PC-3 (cell line): ENCODE measurements around the gene FAT4. TPM values are rescaled to one million over a fixed set of nuclear protein-coding genes. Genes with fewer than 3 reads are reported as not detected.

Experiments
- ATAC-seq: fragments of 200-7000 bp; cut with Tn5 transposase; 2 replicates; pipeline ENCODE4 v1.9.1; 2020; ENCODE audit warnings: mild to moderate bottlenecking, moderate library complexity
- BruUV-seq: library from RNA; stranded (reverse); fragments of 400-500 nt; replicated peaks from 2 replicates; lab custom pipeline; 2021; lab: Mats Ljungman, UMichigan
- CTCF ChIA-PET: fragments of 300-600 bp; sonication (Branson Sonifier 250); formaldehyde crosslinking; loops from one replicate; lab custom pipeline; 2022; ENCODE audit warnings: antibody characterized with exemption; lab: Charles Lee
- POLR2A ChIA-PET: fragments of 300-600 bp; sonication (Branson Sonifier 250); formaldehyde crosslinking; loops from one replicate; lab custom pipeline; 2022; ENCODE audit warnings: antibody characterized with exemption; ENCODE audit not compliant: unreplicated experiment; lab: Charles Lee
- DNase-seq: peaks from one replicate; pipeline ENCODE4 v3.0.0-alpha.2; 2015
- H2AFZ ChIP-seq: fragments of 300-600 bp; sonication (generic); 2 replicates; pipeline ENCODE4 v1.6.0; 2016; ENCODE audit warnings: antibody characterized with exemption, low read length
- H3F3A ChIP-seq: fragments of 300-600 bp; sonication (generic); one replicate; pipeline ENCODE4 v1.6.0; 2017; ENCODE audit warnings: antibody characterized with exemption, low read length, control low read depth, mild to moderate bottlenecking; ENCODE audit not compliant: unreplicated experiment
- H3K27ac ChIP-seq: fragments of 300-600 bp; sonication (generic); 2 replicates; pipeline ENCODE4 v1.5.1; 2016; ENCODE audit warnings: mild to moderate bottlenecking, low read length
- H3K27me3 ChIP-seq: fragments of 300-600 bp; sonication (generic); 2 replicates; pipeline ENCODE4 v1.6.1; 2016; ENCODE audit warnings: low read length, mixed read lengths
- H3K36me3 ChIP-seq: fragments of 300-600 bp; sonication (generic); 2 replicates; pipeline ENCODE4 v1.6.1; 2016; ENCODE audit warnings: low read depth, mixed run types, low read length, mixed read lengths
- H3K4me1 ChIP-seq: fragments of 300-600 bp; sonication (generic); 2 replicates; pipeline ENCODE4 v1.5.1; 2016; ENCODE audit warnings: low read length; ENCODE audit not compliant: insufficient read depth
- H3K4me2 ChIP-seq: fragments of 300-600 bp; sonication (generic); 2 replicates; pipeline ENCODE4 v1.6.0; 2016; ENCODE audit warnings: low read length
- H3K4me3 ChIP-seq: fragments of 300-600 bp; sonication (generic); 2 replicates; pipeline ENCODE4 v1.5.1; 2016; ENCODE audit warnings: mild to moderate bottlenecking, low read length, mixed read lengths
- H3K79me2 ChIP-seq: fragments of 300-600 bp; sonication (generic); 2 replicates; pipeline ENCODE4 v1.6.1; 2017; ENCODE audit warnings: low read length, mixed read lengths
- H3K9ac ChIP-seq: fragments of 300-600 bp; sonication (generic); 2 replicates; pipeline ENCODE4 v1.6.0; 2016; ENCODE audit warnings: mild to moderate bottlenecking, low read length
- H3K9me2 ChIP-seq: fragments of 300-600 bp; sonication (generic); replicated peaks from 2 replicates; pipeline ENCODE4 v1.6.1; 2016; ENCODE audit warnings: mixed run types, low read length, mixed read lengths
- H3K9me3 ChIP-seq: fragments of 300-600 bp; sonication (generic); 2 replicates; pipeline ENCODE4 v1.6.1; 2016; ENCODE audit warnings: low read length, mixed read lengths
- H4K20me1 ChIP-seq: fragments of 300-600 bp; sonication (generic); 2 replicates; pipeline ENCODE4 v1.6.1; 2016; ENCODE audit warnings: low read length, mixed read lengths
- CTCF ChIP-seq: fragments of 300-600 bp; sonication (generic); conservative IDR thresholded peaks from 2 replicates; pipeline ENCODE4 v1.5.1; 2017; ENCODE audit warnings: antibody characterized with exemption, low read depth, mild to moderate bottlenecking, low read length
- EZH2 ChIP-seq: fragments of 300-600 bp; sonication (generic); IDR thresholded peaks from one replicate; pipeline ENCODE4 v1.6.1; 2017; ENCODE audit warnings: antibody characterized with exemption, mild to moderate bottlenecking, low read length; ENCODE audit not compliant: unreplicated experiment
- EZH2phosphoT487 ChIP-seq: fragments of 300-600 bp; sonication (generic); IDR thresholded peaks from 2 replicates; pipeline ENCODE4 v1.6.1; 2018; ENCODE audit warnings: mild to moderate bottlenecking, antibody characterized with exemption, low read length, borderline replicate concordance
- intact Hi-C: fragments of 100-400 bp; cut with micrococcal nuclease; formaldehyde crosslinking; loops from 2 replicates; pipeline ENCODE4 v1.9.0; 2023
- total RNA-seq: library from RNA; depleted of rRNA; stranded (reverse); fragments of >200 nt; gene quantifications from 2 replicates; pipeline ENCODE4 v1.2.3, GENCODE V29; 2014

The FAT4 gene
- total RNA-seq, 1 experiment from 2014 or later = 0.95 TPM

- Histone ChIP-seq H3K27me3 (no peaks in the 10 kb centered on the region), H3K27ac (no peak overlapping the region), H3F3A (no peaks in the 10 kb centered on the region), H3K79me2 (no peaks in the 10 kb centered on the region), H3K9me2 (no peaks in the 10 kb centered on the region), H3K4me2 (no peak overlapping the region), H2AFZ (no peak overlapping the region), H3K9me3 (no peaks in the 10 kb centered on the region), H3K9ac (no peak overlapping the region), H3K4me1 (no peaks in the 10 kb centered on the region), H3K4me3 (no peak overlapping the region), H3K36me3 (no peaks in the 10 kb centered on the region), H4K20me1 (no peaks in the 10 kb centered on the region)
- ChIA-PET POLR2A (interaction anchor here (0.5 kb wide), 1 partner anchor 1586 kb away, joined by 3 read pairs; no protein-coding TSS in a partner anchor), CTCF (no interaction called here)
- ATAC-seq = no peak
- intact Hi-C loops = no loop called here
- no peak for DNase-seq
- no TSS peak for BruUV-seq
- TF ChIP-seq EZH2phosphoT487 (no peak), EZH2 (no peak), CTCF (no peak)
Measured at GRCh38 chr4:125306533-125306932, 8.2 kb upstream of the FAT4 start.

GRCh38 chr4:125311503-125311902 is 3.3 kb upstream of the FAT4 start:
- intact Hi-C loops = loop anchor here (5.0 to 10.0 kb wide), 3 partner anchors 313 to 1373 kb away; no protein-coding TSS in a partner anchor
- no TSS peak for BruUV-seq
- CTCF ChIA-PET = no interaction called here

More at GRCh38 chr4:125311503-125311902, 3.3 kb upstream of the FAT4 start:
- Histone ChIP-seq H4K20me1 (no peaks in the 10 kb centered on the region), H3K36me3 (no peaks in the 10 kb centered on the region), H3K9ac (no peak overlapping the region), H3K79me2 (no peaks in the 10 kb centered on the region), H3K4me2 (no peak overlapping the region), H2AFZ (no peak overlapping the region), H3F3A (no peaks in the 10 kb centered on the region), H3K27me3 (no peaks in the 10 kb centered on the region), H3K9me2 (no peaks in the 10 kb centered on the region), H3K27ac (no peak overlapping the region), H3K4me3 (no peak overlapping the region), H3K9me3 (no peaks in the 10 kb centered on the region), H3K4me1 (peaks cover 6% of the 10 kb centered on the region)
- no peak for ATAC-seq
- no peak for DNase-seq
- TF ChIP-seq EZH2phosphoT487 = no peak
- no peak for TF ChIP-seq CTCF
- no peak for TF ChIP-seq EZH2
- POLR2A ChIA-PET = no interaction called here
